NCI-H2196 treated with DMSO at 0.1 percent for 48 hours (cell line): ENCODE data around the gene PRDX2.

Source experiments
- DNase-seq: peaks from one replicate; lab custom pipeline; 2025; ENCODE audit not compliant: unreplicated experiment; lab: John Stamatoyannopoulos, UW

Gene PRDX2

DNA sequence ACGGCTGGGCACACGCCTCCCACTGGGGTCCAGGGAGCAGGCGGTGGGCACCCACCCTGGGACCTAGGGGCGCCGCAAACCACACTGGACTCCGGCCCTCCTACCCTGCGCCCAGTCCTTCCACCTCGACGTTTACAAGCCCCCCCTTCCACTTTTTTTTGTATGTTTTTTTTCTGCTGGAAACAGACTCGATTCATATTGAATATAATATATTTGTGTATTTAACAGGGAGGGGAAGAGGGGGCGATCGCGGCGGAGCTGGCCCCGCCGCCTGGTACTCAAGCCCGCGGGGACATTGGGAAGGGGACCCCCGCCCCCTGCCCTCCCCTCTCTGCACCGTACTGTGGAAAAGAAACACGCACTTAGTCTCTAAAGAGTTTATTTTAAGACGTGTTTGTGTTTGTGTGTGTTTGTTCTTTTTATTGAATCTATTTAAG is 8.7 kb downstream of the PRDX2 start:
- DNase-seq = no peak

DNA sequence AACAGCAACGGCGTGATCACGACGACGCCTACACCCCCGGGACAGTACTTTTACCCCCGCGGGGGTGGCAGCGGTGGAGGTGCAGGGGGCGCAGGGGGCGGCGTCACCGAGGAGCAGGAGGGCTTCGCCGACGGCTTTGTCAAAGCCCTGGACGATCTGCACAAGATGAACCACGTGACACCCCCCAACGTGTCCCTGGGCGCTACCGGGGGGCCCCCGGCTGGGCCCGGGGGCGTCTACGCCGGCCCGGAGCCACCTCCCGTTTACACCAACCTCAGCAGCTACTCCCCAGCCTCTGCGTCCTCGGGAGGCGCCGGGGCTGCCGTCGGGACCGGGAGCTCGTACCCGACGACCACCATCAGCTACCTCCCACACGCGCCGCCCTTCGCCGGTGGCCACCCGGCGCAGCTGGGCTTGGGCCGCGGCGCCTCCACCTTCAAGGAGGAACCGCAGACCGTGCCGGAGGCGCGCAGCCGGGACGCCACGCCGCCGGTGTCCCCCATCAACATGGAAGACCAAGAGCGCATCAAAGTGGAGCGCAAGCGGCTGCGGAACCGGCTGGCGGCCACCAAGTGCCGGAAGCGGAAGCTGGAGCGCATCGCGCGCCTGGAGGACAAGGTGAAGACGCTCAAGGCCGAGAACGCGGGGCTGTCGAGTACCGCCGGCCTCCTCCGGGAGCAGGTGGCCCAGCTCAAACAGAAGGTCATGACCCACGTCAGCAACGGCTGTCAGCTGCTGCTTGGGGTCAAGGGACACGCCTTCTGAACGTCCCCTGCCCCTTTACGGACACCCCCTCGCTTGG is 9.3 kb downstream of the PRDX2 start:
- peak; percentile 40 for DNase-seq

DNA sequence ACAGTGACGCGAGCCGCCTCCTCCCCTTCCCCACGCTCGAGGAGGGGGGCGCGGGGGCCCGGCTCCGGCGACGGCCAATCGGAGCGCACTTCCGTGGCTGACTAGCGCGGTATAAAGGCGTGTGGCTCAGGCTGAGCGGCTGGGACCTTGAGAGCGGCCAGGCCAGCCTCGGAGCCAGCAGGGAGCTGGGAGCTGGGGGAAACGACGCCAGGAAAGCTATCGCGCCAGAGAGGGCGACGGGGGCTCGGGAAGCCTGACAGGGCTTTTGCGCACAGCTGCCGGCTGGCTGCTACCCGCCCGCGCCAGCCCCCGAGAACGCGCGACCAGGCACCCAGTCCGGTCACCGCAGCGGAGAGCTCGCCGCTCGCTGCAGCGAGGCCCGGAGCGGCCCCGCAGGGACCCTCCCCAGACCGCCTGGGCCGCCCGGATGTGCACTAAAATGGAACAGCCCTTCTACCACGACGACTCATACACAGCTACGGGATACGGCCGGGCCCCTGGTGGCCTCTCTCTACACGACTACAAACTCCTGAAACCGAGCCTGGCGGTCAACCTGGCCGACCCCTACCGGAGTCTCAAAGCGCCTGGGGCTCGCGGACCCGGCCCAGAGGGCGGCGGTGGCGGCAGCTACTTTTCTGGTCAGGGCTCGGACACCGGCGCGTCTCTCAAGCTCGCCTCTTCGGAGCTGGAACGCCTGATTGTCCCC is 10.1 kb downstream of the PRDX2 start, which contains the start of gene JUNB:
JUNB (plus strand) TSS at position 142 of the 706 bp plus-strand sequence; CDS start at position 428, 286 bp downstream.
- DNase-seq = peak; percentile 88

DNA sequence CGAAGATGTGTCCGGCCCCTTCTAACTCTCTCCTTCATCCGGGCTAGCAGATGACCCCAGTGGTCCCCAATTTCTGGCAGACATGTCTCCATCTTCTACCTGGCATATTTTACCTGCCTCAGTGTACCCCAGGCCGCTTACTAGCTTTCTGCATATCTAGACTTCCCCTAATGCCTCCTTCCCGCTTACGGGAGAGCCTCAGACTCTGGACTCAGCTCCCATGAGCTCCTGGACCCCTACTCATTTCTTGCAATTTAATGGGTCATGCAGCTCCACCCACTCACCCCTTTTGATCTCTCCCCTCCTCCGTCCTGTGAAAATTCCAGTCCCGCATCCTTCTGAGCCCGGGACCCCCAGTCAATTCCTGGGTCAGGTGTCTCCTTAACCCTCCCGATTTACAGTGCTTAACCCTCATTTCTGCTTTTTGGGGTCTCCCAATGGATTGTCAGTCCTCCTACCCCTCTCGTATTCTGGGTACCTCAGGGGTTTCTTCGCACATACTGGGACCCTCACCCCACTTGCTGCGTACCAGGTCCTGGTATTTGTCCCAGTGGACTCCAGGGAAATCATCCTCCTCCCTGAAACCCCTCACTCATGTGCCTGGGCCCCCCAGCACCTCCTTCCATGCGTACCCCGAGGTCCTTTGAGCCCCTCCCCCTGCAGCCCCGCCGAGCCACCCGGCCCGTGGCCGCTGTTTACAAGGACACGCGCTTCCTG is 10.8 kb downstream of the PRDX2 start:
- DNase-seq = no peak

DNA sequence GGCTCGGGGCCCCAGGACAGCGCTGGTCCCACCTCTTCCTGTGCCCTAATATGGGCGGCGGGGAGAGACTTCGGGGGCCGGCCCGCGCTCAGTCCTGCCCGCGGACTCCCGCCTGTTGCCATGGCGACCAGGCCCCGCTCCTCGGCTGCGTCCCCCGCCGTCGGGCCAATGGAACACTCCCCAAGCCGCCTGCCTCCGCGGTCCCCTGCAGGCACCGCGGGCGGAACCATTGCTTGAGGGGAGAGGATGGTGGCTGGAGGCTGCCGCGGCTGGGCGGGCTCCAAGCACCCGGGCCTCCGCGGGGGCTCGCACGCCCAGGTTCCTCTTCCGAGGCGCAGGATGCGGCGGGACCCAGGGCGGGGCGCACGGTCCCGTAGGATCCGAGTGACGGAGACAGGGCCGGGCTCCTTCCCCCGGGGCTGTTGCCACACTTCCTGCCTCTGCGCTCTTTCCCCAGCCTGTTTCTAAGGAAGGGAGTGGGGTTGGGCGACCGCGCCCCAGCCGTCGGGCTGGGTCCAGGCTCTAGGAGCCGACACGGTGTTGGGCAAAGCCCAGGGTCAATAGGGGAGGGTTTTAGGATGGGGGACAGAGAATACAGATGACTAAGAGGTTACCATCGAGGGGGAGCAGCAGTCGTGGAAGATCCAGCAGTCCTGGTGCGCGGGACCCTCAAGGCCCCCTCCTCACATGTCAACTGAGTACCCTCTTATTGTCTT is 11.5 kb downstream of the PRDX2 start:
- peak; percentile 94 for DNase-seq

DNA sequence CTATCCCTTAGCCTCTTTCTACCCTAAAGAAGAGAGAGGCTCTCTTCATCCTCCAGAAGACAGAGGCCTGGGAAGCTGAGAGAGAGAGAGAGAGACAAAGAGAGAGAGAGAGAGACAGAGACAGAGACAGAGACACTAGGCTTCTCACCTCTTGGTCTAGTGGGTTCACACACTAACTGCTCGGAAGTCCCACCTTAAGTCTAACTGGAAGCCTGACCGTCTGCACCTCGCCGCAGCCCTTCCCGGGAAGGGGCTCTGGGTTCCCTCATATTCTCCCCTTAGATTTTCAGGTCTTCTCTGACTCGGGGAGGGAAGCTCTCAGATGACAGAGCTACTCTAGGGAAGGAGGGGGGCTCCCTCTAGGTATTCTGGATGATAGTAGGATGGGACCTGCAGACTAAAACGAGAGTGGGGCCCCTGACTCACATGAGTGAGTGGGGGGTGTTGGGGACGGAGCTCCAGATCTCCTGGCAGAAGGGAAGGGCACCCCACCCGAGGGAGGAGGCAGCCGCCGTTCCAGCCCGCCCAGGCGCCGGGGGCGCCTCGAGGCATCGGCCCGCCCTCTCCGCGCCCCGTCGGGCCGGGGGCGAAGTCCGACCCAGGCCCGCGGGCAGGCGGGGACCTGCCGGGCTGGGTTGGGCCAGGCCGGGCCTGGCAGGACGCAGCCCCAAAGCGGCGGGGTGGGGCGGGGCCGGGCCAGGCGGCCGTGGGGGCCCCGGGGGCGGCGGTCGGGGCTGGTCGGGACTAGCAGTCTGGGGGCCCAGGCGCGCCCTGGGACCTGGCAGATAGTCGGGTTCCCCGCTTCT is 12.3 kb downstream of the PRDX2 start:
- DNase-seq = no peak

DNA sequence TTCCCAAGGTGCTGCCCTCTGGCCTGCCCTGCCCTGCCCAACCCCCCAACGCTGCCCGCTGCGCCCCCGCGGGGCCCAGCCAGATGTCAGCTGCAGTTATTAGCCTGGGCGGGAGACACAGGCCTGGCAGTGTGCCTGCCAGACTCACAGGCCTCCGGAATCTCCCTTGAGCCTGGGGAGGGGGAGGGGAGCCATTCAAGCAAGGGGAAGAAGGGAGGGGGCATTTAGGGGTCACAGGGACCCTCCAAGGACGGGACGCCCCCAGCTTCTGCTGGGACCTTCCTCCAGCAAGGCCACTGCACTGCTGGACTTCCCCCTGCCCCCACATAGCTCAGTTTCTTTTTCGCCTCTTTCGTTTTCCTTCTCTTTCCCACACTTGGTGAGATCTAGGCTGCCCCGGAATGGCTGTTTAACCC is 12.9 kb downstream of the PRDX2 start:
- peak; percentile 60 for DNase-seq

DNA sequence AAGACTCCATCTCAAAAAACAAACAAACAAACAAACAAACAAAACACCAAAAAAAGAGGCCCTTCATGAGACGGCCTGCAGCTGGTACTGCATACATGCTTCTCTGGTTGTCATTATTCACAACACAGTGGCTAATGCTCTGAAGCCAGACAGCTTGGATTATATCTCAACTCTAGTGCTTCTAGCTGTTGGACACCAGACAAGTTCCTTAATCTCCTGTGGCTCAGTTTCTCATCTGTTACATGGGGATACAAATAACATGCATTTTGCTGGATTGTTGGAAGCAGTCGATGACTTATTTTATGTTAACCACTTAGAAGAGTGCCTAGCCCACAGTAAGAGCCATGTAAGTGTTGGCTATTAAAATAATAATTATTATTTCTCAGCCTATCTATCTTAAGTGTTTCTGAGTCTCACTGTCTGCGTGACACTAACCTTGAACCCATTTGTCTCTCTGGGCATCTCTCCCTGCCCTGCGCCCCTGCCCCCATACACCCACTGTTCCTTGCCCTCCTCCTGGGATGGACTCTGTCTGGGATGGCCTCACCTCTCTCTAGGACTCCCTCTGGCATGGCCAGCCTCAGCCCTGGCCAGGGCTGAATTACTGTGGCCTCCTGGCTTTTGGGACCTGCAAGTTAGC is 13.4 kb downstream of the PRDX2 start:
- DNase-seq = no peak

DNA sequence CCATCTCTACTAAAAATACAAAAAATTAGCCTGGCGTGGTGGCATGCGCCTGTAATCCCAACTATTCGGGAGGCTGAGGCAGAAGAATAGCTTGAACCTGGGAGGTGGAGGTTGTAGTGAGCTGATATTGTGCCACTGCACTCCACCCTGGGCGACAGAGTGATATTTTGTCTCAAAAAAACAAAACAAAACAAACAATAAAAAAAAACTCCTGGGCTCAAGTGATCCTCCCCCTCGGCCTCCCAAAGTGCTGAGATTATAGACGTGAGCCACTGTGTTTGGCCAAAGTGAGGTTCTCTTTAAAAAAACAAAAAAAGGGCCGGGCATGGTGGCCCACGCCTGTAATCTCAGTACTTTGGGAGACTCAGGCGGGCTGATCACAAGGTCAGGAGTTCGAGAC is 14.1 kb downstream of the PRDX2 start:
- DNase-seq = no peak

DNA sequence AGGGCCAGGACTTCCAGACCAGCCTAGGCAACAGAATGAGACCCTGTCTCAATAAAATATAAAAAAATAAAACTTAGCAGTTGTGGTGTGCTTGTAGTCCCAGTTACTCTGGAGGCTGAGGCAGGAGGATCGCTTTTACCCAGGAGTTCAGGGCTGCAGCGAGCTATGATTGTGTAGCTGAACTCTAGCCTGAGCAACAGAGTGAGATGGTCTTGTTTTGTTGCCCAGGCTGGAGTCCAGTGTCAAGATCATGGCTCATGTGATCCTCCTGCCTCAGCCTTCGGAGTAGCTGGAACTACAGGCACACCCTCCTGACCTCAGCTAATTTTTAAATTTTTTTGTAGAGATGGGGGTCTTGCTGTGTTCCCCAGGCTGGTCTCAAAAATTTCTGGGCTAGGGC is 14.6 kb downstream of the PRDX2 start:
- DNase-seq = no peak

DNA sequence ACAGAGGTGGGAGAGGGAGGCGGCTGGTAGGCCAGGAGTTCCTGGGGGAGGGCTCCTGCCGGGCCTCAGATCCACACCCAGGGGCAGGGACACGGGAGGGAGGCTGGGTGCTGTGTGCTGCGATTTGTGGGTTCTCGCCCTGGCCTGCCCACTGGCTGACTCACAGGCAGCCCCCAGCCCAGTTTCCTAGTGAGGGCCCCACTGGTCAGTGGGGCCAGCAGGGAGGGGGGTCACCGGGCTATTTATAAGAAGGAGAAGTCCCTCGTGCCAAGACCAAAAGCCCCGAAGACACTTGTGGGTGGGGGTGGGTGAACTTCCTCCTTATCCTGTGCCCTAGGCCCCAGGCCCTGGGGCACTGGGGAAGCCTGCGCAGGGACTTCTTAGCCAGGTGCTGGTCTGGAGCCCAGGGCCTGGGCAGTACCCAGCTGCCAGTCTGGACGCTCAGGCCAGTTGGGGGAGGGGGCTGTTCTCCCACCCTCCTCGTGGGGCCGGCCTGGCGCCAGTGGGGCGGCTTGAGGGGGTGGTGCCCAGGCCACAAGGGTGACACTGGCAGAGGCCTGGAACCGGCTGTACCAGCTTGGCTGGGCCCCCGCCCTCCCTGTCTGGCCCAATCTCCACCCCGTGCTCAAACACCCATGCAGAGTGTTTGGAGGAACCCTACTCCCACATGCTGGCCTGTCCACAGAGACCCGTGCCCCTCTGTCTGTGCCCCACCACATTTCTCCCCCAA is 15.3 kb downstream of the PRDX2 start:
- no peak for DNase-seq

DNA sequence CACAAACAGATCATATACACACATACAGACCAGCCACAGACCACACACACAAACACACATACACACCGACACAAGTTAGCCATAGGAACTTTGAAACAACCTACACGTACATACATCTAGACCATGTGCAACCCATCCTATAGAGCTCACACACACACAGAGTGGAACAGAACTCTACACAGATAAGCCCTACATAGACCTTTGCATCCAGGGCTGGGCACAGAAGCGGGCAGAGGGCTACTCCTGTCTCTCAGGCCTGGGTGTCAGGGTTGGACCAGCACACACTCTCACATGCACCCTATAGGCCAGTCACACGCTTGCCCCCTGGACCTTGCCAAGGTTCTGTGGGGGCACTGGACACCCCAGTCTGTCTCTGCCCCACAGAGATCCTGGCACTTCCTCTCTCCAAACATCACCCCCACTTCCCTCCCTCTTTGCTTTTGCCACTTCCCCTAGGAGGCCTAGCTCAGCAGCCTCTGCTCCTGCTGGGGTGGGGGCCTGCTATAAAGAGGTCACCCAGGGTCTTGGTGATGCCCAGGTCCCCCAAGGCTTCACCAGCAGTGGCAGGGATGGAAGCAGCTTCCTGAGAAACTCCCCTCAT is 16.1 kb downstream of the PRDX2 start:
- DNase-seq = no peak

DNA sequence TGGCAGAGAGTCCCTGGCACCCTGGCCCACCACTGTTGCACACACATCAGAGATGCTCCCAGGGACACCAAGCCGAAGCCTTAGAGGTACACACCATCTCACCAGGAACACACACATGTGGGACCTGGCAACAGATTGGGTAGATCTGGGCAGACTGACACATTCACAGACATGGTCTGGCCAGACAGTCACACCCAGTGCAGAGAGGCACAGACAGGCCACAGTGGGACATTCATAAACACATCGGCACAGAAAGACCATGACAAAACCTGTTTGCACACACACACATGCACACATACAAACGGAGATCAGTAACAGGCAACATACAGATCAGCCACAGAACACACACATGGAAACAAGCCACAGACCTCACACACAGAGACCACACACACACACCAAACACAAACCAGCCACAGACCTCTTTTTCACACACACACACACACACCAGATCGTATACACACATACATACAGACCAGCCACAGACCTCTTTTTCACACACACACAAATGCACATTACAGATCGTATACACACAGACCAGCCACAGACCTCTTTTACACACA is 16.6 kb downstream of the PRDX2 start:
- DNase-seq = no peak

DNA sequence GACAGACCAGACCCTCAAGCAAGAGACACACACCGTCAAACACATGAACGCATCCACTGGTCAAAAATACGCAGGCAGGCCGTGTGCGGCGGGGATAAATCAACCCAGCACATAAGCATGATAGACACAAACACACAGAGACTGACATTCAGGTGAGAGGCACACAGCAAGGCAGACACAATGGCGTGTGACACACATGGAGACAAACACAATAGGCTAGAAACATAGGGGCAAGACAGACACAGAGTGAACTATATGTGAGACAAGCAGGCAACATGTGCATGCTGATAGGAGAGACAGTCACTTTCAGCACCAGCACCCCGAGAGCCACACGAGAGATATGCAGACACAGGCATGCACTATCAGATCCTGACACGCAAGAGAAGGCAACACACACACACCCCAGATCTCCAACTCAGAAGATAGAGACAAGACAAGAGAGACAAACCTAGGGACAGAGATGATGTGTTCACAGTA is 17.2 kb downstream of the PRDX2 start:
- no peak for DNase-seq

DNA sequence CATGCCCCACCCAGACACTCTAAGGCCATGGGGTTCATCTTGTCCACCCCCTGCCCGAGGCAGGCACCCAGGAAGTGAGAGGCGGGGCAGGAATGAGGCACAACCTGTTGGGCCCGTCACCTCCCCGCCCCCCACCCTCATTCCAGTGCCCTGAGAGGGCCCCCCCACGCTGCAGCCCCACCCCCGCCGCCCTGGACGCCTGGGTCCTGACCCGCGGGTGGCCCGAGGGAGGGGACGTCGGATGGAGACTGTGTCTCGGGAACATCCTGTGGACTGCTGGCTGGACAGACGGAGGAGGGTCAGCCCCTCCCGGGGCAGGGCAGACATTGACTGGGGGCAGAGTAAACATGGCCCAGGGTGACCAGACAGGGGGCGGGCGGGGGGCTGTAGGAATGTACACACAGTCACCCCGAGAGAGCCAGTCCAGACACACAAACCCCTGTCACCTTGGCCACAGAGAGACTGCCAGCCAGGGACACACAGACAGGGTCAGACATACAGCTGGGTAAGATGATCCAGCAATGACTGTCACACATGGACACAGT is 17.7 kb downstream of the PRDX2 start:
- no peak for DNase-seq

DNA sequence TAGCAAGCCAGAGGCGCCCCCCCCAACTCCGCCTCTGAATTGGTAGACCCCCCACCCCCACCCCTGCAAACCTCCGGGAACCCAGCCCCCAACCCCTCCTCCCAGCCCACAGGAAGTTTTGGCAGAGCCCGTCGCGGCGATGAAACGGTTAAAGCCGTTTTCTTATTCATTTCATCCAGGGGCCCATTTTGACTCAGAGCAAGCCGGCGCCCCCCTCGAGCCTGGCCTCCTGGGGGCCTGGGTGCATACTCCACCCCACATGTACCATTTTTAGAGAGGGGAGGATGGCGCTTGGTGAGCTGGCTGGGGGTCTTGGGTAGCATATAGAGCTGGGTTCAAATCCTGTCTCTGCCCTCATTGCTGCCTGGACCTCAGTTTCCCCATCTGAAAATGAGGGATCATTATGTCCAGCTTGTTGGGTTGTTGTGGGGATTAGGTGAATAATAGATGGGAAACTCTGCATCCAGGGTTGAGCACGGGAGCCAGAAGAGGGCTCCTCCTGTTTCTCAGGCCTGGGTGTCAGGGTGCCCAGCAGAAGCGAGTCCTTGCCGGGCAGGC is 18.2 kb downstream of the PRDX2 start:
- no peak for DNase-seq

DNA sequence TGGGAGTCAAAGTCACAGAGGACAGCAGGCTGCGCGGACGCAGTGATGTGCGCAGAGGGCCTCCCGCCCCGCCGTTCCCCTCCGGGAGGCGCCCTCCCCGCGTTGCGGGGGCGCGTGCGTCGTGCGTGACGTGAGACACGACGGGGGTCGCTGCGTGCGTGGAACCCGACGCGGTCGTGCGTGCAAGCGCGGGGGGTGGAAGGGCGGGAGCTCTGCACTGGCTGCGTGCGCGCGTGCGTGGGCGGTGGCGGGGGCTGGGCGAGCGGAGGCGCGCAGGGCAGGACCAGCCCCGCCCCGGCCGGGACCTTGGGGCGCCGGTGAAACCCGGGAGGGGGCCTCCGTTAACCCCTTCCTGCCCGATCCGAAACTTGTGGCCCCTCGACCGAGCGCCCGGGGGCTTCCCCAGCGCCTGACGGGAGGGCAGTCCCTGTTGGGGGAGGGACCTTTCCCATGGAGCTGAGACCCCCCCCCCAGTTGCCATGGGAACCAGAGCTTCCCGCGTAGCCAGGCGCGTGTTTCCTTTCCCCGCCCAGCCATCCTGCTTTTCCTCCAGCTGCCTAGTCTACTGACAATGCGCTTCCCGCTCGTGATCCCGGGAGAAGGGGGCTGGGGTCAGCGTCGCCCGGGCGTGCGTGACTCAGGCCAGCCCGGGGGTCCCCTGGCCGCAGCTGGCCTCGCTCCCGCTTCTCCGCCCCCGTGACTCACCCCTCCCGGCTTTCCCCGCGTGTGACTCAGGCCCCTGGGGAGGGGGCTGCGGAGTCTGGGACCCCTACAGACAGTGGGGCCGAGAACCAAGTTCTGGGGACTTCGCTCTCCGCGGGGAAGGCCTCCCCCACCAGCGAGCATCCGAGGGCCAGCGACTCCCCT is 18.9 kb downstream of the PRDX2 start:
- peak; percentile 70 for DNase-seq
